H1 (cell line): ENCODE data around the gene GAMT.

ENCODE experiments used
- CEBPB ChIP-seq: IDR thresholded peaks from 2 replicates; pipeline ENCODE4 v1.6.1; 2012; ENCODE audit warnings: low read depth, low read length
- CREB1 ChIP-seq: IDR thresholded peaks from 2 replicates; pipeline ENCODE4 v1.6.1; 2012; ENCODE audit warnings: inconsistent platforms
- HDAC6 ChIP-seq: IDR thresholded peaks from one replicate; pipeline ENCODE4 v1.7.1; 2012; ENCODE audit warnings: low read depth, mild to moderate bottlenecking, inconsistent platforms, low read length, moderate library complexity
- NANOG ChIP-seq: IDR thresholded peaks from 2 replicates; pipeline ENCODE4 v1.6.1; 2011; ENCODE audit warnings: low read length, low read depth, mild to moderate bottlenecking, inconsistent platforms; ENCODE audit not compliant: insufficient read depth, poor library complexity, severe bottlenecking
- POLR2AphosphoS5 ChIP-seq: IDR thresholded peaks from 2 replicates; pipeline ENCODE4 v1.6.1; 2011; ENCODE audit warnings: low read depth, low read length
- RAD21 ChIP-seq, 2 experiments: IDR thresholded peaks in 1 of 2; conservative IDR thresholded peaks in 1 of 2; 2 replicates each; pipeline ENCODE4 v1.6.1; 2011; ENCODE audit warnings: low read depth in 2 of 2, low read length in 2 of 2, improper control_type of control experiment in 1 of 2, inconsistent platforms in 1 of 2, mild to moderate bottlenecking in 1 of 2, moderate library complexity in 1 of 2
- SRF ChIP-seq: IDR thresholded peaks from 2 replicates; pipeline ENCODE4 v1.6.1; 2011; ENCODE audit warnings: mild to moderate bottlenecking, low read depth, low read length, moderate library complexity
- TF ChIP-seq, protein P1 (sequence below), 3 experiments: IDR thresholded peaks; 1 replicate in 2 of 3; 2 replicates in 1 of 3; pipeline versions ENCODE4 v1.5.1 to v1.6.1; 2011; ENCODE audit warnings: low read length in 3 of 3, mild to moderate bottlenecking in 3 of 3, inconsistent platforms in 2 of 3, low read depth in 1 of 3, moderate library complexity in 1 of 3; ENCODE audit not compliant: insufficient read depth in 1 of 3; ENCODE audit errors: control extremely low read depth in 1 of 3
- TF ChIP-seq, protein P2 (sequence below): IDR thresholded peaks from 2 replicates; pipeline ENCODE4 v1.6.1; 2012; ENCODE audit warnings: inconsistent platforms
- TF ChIP-seq, protein P3 (sequence below): IDR thresholded peaks from 2 replicates; pipeline ENCODE4 v1.6.1; 2011; ENCODE audit warnings: low read length, improper control_type of control experiment

DNA sequence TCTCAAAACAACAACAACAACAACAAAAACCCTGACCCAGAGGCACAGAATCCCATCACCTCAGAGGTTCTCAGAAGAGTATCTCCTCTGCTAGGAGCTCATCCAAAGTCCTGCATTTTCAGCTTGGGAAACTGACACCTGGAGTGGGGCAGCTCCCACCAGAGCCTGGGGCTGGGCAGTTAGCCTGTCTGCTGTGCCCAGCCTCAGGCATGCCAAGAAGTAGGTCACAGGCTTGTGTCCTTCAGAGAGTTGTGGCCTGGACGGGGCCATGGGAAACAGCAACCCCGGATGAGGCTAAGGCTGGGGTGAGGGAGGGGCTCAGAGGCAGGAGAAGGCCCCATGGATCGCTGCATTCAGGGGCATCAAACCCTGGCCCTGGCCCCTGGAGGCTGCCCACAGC, 15.5 kb downstream of the GAMT start:
- TF ChIP-seq POLR2AphosphoS5 (no peak), RAD21 (IDR thresholded peaks at IDR 0.05 in 1 of 2, conservative IDR thresholded peaks at IDR 0.05 in 1 of 2; ENCODE audit: low read depth in 2 of 2, low read length in 2 of 2) (no peak), HDAC6 (no peak), NANOG (no peak), CREB1 (no peak), CEBPB (no peak), SRF (no peak)
- TF ChIP-seq, protein P1, sequence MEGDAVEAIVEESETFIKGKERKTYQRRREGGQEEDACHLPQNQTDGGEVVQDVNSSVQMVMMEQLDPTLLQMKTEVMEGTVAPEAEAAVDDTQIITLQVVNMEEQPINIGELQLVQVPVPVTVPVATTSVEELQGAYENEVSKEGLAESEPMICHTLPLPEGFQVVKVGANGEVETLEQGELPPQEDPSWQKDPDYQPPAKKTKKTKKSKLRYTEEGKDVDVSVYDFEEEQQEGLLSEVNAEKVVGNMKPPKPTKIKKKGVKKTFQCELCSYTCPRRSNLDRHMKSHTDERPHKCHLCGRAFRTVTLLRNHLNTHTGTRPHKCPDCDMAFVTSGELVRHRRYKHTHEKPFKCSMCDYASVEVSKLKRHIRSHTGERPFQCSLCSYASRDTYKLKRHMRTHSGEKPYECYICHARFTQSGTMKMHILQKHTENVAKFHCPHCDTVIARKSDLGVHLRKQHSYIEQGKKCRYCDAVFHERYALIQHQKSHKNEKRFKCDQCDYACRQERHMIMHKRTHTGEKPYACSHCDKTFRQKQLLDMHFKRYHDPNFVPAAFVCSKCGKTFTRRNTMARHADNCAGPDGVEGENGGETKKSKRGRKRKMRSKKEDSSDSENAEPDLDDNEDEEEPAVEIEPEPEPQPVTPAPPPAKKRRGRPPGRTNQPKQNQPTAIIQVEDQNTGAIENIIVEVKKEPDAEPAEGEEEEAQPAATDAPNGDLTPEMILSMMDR (IDR thresholded peaks at IDR 0.05; ENCODE audit: control extremely low read depth in 1 of 3, insufficient read depth in 1 of 3, low read depth in 1 of 3, low read length in 3 of 3) = no peak
- TF ChIP-seq, protein P2, sequence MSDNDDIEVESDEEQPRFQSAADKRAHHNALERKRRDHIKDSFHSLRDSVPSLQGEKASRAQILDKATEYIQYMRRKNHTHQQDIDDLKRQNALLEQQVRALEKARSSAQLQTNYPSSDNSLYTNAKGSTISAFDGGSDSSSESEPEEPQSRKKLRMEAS = no peak
- TF ChIP-seq, protein P3, sequence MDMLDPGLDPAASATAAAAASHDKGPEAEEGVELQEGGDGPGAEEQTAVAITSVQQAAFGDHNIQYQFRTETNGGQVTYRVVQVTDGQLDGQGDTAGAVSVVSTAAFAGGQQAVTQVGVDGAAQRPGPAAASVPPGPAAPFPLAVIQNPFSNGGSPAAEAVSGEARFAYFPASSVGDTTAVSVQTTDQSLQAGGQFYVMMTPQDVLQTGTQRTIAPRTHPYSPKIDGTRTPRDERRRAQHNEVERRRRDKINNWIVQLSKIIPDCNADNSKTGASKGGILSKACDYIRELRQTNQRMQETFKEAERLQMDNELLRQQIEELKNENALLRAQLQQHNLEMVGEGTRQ = no peak
